ENCODE measurements around the gene TMX4.
"Not testable (repeated sequence)": the region's sequence is repeated elsewhere in the genome, so short reads cannot be mapped to it uniquely, and the experiment has no call there.

Gene TMX4

DNA sequence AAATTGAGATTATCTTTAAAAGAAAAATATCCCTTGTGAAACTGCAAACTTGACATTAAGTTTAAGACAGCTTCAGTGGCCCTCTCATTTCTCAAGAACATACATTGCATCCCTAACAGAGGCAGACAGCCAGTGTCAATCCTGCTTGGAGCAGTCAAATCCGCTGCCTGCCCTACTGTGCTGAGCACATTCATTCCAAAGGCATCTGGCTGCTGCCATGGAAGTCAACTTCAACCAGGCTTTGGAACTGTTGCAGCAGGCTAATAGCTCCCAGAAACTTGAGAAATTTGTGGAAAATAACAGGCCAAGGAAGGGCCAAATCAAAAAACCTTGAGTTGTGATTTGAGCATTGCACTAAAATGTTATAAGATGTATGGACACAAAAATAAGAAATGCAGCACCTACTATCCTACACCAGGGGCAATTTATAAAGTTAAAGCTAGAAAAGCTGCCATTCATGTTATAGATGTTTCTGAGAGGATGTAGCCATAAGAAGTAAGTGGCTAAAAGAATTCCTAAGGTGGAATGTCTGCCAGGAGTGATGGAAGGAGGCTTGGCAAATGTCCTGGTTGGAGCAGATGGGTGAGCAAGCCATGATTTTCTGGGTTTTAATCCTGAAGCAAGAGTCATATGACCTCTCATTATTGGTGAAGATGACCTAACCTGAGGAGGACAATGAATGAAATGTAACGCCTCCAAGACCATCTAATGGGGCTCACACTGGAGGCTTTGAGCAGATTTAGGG is 47.9 kb downstream of the TMX4 start:
- Histone ChIP-seq H3K36me3 (ENCODE audit: control insufficient read depth, insufficient read depth, low read length) (no peaks in the 10 kb centered on the region), H3K9me3 (ENCODE audit: control insufficient read depth, low read length) (no peaks in the 10 kb centered on the region), H3K27ac (ENCODE audit: low read depth, low read length, severe bottlenecking) (no peak overlapping the region), H3K4me3 (ENCODE audit: extremely low read depth, insufficient read depth, low read length, poor library complexity, severe bottlenecking) (no peak overlapping the region), H3K4me1 (ENCODE audit: control insufficient read depth, insufficient read depth, low read length, poor library complexity, severe bottlenecking) (no peaks in the 10 kb centered on the region)
- WGBS, 2 experiments (ENCODE audit: insufficient coverage in 2 of 2), result 100% methylated on average over 2 of the region's 2 CpGs

DNA sequence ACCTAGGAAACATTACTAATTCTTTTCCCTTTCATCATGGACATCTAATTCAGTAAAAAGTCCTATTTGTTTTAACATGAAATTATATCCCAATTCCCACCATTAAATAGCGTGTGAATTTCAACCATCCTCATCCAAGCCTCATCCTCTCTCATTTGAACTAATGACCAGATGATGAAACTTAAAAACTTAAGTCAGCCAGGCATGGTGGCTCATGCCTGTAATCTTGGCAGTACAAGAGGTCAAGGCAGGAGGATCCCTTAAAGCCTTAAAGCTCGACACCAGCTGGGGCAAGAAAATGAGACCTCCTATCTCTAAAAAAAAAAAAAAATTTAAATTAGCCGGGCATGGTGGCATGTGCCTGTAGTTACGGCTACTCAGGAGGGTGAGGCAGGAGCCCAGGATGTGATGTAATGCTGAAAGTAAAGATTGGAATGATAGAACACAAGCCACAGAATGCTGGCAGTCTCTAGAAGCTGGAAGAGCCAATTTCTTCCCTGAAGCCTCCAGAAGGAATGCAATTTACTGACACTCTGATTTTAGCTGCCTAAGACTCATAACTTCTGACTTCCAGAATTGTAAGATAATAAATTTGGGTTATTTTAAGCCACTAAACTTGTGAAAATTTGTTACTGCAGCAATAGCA is 52.2 kb downstream of the TMX4 start:
- 93 to 100% methylated on average over 3 of the region's 4 CpGs for WGBS, 2 experiments (ENCODE audit: insufficient coverage in 2 of 2)
- H3K36me3 ChIP-seq (ENCODE audit: control insufficient read depth, insufficient read depth, low read length), result no peaks in the 10 kb centered on the region
- no peak overlapping the region for H3K27ac ChIP-seq (ENCODE audit: low read depth, low read length, severe bottlenecking)
- H3K4me1 ChIP-seq (ENCODE audit: control insufficient read depth, insufficient read depth, low read length, poor library complexity, severe bottlenecking), result no peaks in the 10 kb centered on the region
- no peaks in the 10 kb centered on the region for H3K9me3 ChIP-seq (ENCODE audit: control insufficient read depth, low read length)
- H3K4me3 ChIP-seq (ENCODE audit: extremely low read depth, insufficient read depth, low read length, poor library complexity, severe bottlenecking), result no peak overlapping the region

DNA sequence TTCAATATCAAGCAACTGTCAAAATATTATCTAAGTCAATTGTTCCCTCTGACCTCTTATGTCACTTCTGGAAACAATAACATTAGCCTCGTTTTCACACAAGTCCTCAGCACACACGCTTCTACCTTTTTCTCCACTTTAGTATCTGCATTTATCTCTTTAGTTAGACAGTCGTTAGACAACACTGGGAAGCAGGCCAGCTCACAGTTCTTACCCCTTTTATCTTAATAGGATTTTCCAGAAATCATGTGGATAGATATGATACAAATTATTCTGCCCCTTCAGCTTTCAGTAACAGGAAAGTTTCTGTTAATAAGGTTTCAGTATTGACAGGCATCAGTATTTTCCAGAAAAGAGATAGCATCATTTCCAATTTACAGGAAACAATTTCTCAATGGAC is 53.4 kb downstream of the TMX4 start:
- Histone ChIP-seq H3K36me3 (ENCODE audit: control insufficient read depth, insufficient read depth, low read length) (no peaks in the 10 kb centered on the region), H3K4me3 (ENCODE audit: extremely low read depth, insufficient read depth, low read length, poor library complexity, severe bottlenecking) (no peak overlapping the region), H3K27ac (ENCODE audit: low read depth, low read length, severe bottlenecking) (no peak overlapping the region), H3K9me3 (ENCODE audit: control insufficient read depth, low read length) (no peaks in the 10 kb centered on the region), H3K4me1 (ENCODE audit: control insufficient read depth, insufficient read depth, low read length, poor library complexity, severe bottlenecking) (no peaks in the 10 kb centered on the region)
- 80 to 93% methylated on average over 2 of the region's 3 CpGs for WGBS, 2 experiments (ENCODE audit: insufficient coverage in 2 of 2)

DNA sequence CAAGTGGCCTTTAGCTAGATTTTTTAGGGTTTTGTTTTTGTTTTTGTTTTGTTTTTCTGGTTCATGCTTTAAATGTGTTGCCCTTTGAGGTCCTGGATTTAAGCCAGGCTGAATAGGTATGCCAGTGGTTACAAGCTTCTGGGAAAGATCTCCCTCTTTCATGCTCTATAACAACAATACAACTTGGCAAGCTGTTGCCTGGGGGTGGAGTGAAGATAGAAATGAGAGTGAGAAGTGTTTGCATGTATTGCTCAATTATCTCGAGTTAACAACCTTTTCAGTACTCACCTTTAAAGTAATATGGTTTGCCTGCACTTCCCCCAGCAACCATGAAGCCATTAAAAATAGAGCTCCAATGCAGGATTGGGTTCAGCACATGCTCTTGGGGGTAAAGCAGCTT is 60.1 kb downstream of the TMX4 start:
- H3K27ac ChIP-seq (ENCODE audit: low read depth, low read length, severe bottlenecking), result no peak overlapping the region
- H3K9me3 ChIP-seq (ENCODE audit: control insufficient read depth, low read length), result peaks cover 3% of the 10 kb centered on the region
- no peaks in the 10 kb centered on the region for H3K4me1 ChIP-seq (ENCODE audit: control insufficient read depth, insufficient read depth, low read length, poor library complexity, severe bottlenecking)
- H3K36me3 ChIP-seq (ENCODE audit: control insufficient read depth, insufficient read depth, low read length), result no peaks in the 10 kb centered on the region
- H3K4me3 ChIP-seq (ENCODE audit: extremely low read depth, insufficient read depth, low read length, poor library complexity, severe bottlenecking), result no peak overlapping the region
- no CpG with 5 or more reads among the region's 1 CpG for WGBS, 2 experiments (ENCODE audit: insufficient coverage in 2 of 2)

DNA sequence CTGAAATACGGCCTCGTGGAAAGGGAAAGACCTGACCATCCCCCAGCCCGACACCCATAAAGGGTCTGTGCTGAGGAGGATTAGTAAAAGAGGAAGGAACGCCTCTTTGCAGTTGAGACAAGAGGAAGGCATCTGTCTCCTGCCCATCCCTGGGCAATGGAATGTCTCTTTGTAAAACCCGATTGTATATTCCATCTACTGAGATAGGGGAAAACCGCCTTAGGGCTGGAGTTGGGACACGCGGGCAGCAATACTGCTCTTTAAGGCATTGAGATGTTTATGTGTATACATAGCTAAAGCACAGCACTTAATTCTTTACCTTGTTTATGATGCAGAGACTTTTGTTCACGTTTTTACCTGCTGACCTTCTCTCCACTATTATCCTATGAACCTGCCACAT is 63.0 kb downstream of the TMX4 start:
- not testable (repeated sequence) for H3K9me3 ChIP-seq (ENCODE audit: control insufficient read depth, low read length)
- 20 to 90% methylated on average over 1 to 2 of the region's 9 CpGs for WGBS, 2 experiments (ENCODE audit: insufficient coverage in 2 of 2)

DNA sequence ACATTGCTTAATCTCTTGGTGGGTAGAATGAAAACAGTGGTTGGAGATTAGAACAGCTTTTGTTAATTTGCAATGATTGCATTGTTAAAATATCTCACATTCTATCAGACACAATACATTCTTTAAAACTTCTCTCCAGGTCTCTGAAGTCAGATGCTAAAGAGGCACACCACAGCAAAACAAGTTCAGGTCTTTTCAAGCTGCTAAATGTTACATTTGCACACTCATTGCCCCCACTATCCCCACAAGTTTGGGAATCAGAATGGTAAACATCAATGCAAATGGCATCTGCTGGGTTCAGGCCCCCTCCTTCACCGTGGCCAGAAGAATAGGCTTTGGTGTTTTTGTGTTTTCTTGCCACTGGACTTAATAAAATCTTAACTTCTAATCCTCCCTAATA is 69.2 kb downstream of the TMX4 start:
- Histone ChIP-seq H3K4me1 (ENCODE audit: control insufficient read depth, insufficient read depth, low read length, poor library complexity, severe bottlenecking) (no peaks in the 10 kb centered on the region), H3K27ac (ENCODE audit: low read depth, low read length, severe bottlenecking) (no peak overlapping the region), H3K36me3 (ENCODE audit: control insufficient read depth, insufficient read depth, low read length) (no peaks in the 10 kb centered on the region), H3K9me3 (ENCODE audit: control insufficient read depth, low read length) (peaks cover 5% of the 10 kb centered on the region), H3K4me3 (ENCODE audit: extremely low read depth, insufficient read depth, low read length, poor library complexity, severe bottlenecking) (no peak overlapping the region)
- no CpG with 5 or more reads among the region's 1 CpG for WGBS, 2 experiments (ENCODE audit: insufficient coverage in 2 of 2)

More for the DNA sequence above, 63.0 kb downstream of the TMX4 start:
- not testable (repeated sequence) for H3K36me3 ChIP-seq (ENCODE audit: control insufficient read depth, insufficient read depth, low read length); H3K4me3 ChIP-seq (ENCODE audit: extremely low read depth, insufficient read depth, low read length, poor library complexity, severe bottlenecking); H3K27ac ChIP-seq (ENCODE audit: low read depth, low read length, severe bottlenecking); H3K4me1 ChIP-seq (ENCODE audit: control insufficient read depth, insufficient read depth, low read length, poor library complexity, severe bottlenecking)

DNA sequence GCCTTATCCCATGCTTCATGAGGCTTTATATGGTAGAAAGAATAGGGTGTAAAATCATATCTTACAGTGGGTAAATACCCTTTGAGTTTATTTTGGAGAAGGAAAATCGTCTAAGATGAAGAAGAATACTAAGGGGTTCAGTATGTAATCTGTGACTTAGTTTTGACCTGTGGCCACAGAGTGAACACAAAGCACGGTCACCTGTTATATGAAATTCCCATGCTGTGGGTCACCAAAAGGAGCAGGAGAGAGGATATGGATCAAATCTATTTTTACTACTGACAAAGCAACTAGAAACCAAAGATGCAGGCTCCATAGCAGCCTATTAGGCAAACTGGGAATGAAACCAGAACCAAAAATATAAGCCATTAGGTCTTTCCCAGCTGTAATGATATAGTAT is 75.7 kb downstream of the TMX4 start:
- no peaks in the 10 kb centered on the region for H3K36me3 ChIP-seq (ENCODE audit: control insufficient read depth, insufficient read depth, low read length)
- no peaks in the 10 kb centered on the region for H3K4me1 ChIP-seq (ENCODE audit: control insufficient read depth, insufficient read depth, low read length, poor library complexity, severe bottlenecking)
- H3K4me3 ChIP-seq (ENCODE audit: extremely low read depth, insufficient read depth, low read length, poor library complexity, severe bottlenecking), result no peak overlapping the region
- 43 to 78% methylated on average over 1 to 2 of the region's 2 CpGs for WGBS, 2 experiments (ENCODE audit: insufficient coverage in 2 of 2)
- peaks cover 5% of the 10 kb centered on the region for H3K9me3 ChIP-seq (ENCODE audit: control insufficient read depth, low read length)
- H3K27ac ChIP-seq (ENCODE audit: low read depth, low read length, severe bottlenecking), result no peak overlapping the region

DNA sequence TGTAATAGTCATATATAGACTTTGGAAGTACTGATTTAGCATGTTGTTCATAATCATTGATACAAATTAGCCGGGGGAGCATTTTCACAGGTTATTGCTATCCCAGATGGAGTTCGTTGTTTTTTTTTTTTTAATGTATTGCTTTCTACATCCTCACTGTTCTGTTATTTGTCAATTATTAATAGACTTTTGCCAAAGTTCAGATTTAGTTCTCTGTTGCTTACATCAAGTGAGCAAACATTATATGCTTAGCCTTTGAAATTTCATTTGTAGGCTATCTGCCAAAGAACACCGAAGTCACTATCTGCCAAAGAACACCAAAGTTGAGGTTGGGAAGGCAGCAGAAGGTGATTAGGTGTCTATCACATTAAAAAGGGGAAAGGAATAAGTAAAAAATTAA is 79.2 kb downstream of the TMX4 start, which contains the start of gene HAO1:
Gene HAO1, minus strand, starts transcription at position 118 of the 400 bp plus-strand sequence. Its CDS starts 36 bp downstream, at position 82.
- Histone ChIP-seq H3K4me3 (ENCODE audit: extremely low read depth, insufficient read depth, low read length, poor library complexity, severe bottlenecking) (no peak within 1 kb of the TSS), H3K27ac (ENCODE audit: low read depth, low read length, severe bottlenecking) (no peak within 1 kb of the TSS), H3K9me3 (ENCODE audit: control insufficient read depth, low read length) (no peaks in the 10 kb centered on the region), H3K4me1 (ENCODE audit: control insufficient read depth, insufficient read depth, low read length, poor library complexity, severe bottlenecking) (no peaks in the 10 kb centered on the region), H3K36me3 (ENCODE audit: control insufficient read depth, insufficient read depth, low read length) (no peaks in the 10 kb centered on the region)
- WGBS, 2 experiments (ENCODE audit: insufficient coverage in 2 of 2), result no CpG with 5 or more reads among the region's 3 CpGs

DNA sequence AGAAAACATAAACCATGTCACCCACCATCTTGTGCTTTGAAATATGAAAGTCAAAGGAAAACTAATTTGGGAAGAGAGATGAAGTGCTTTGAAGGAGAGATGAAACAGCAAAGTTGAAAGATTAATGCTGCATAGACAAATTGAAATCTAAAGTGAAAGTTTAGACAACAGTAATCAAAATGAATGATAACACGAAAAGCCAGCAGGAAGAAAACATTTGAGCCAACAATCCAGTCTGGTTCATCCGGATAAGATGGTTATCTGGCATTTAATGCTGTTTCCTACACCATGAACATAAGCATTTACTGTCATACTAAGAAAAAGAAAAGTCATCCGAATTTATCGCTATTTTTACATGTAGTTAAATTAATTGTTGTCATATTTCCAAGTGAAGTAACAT is 79.9 kb downstream of the TMX4 start:
- Histone ChIP-seq H3K36me3 (ENCODE audit: control insufficient read depth, insufficient read depth, low read length) (no peaks in the 10 kb centered on the region), H3K27ac (ENCODE audit: low read depth, low read length, severe bottlenecking) (no peak overlapping the region), H3K9me3 (ENCODE audit: control insufficient read depth, low read length) (no peaks in the 10 kb centered on the region), H3K4me3 (ENCODE audit: extremely low read depth, insufficient read depth, low read length, poor library complexity, severe bottlenecking) (no peak overlapping the region), H3K4me1 (ENCODE audit: control insufficient read depth, insufficient read depth, low read length, poor library complexity, severe bottlenecking) (no peaks in the 10 kb centered on the region)
- 100% methylated on average over 1 of the region's 4 CpGs for WGBS, 2 experiments (ENCODE audit: insufficient coverage in 2 of 2)

DNA sequence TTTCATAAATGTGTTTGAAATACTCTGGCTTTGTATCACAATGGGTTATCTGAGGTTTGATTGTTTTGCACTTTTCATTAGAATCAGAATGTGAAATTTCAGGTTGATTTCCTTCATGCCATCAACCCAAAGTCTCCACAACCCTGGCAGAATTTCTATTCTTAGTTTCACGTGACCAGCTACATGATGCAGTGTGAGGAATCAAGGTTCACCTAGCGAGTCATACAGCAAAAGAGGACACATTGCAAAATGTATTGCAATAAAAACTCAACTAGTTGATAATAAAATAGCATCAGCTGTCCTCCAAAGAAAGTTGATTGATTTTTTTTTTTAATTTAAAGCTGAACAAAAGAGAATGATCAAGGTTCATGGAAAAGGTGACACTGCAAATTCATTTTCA is 81.5 kb downstream of the TMX4 start:
- 100% methylated on average over 1 of the region's 2 CpGs; no CpG with 5 or more reads in 1 of the 2 experiments for WGBS, 2 experiments (ENCODE audit: insufficient coverage in 2 of 2)
- no peaks in the 10 kb centered on the region for H3K4me1 ChIP-seq (ENCODE audit: control insufficient read depth, insufficient read depth, low read length, poor library complexity, severe bottlenecking)
- no peaks in the 10 kb centered on the region for H3K9me3 ChIP-seq (ENCODE audit: control insufficient read depth, low read length)
- no peaks in the 10 kb centered on the region for H3K36me3 ChIP-seq (ENCODE audit: control insufficient read depth, insufficient read depth, low read length)
- H3K27ac ChIP-seq (ENCODE audit: low read depth, low read length, severe bottlenecking), result no peak overlapping the region
- H3K4me3 ChIP-seq (ENCODE audit: extremely low read depth, insufficient read depth, low read length, poor library complexity, severe bottlenecking), result no peak overlapping the region

DNA sequence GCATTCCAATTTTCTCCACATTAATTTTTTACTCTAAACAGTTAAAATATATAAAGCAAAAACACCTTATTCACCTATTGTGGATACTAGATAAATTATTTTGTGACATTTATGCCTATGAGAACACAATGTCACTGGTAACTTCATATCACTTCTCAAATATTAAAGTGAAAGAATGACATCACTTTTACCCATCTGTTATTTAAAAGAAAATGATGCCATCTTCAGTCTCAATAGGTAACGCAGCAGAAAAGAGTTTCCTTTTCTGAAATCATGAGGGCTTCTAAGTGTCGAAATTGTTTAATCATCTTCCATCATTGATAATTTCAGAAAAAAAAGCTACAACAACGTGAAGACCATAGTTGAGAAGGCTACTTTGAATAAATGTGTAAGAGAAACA is 82.2 kb downstream of the TMX4 start:
- 80% methylated on average over 1 of the region's 3 CpGs; no CpG with 5 or more reads in 1 of the 2 experiments for WGBS, 2 experiments (ENCODE audit: insufficient coverage in 2 of 2)
- Histone ChIP-seq H3K4me3 (ENCODE audit: extremely low read depth, insufficient read depth, low read length, poor library complexity, severe bottlenecking) (no peak overlapping the region), H3K36me3 (ENCODE audit: control insufficient read depth, insufficient read depth, low read length) (no peaks in the 10 kb centered on the region)

More for the DNA sequence above, 82.2 kb downstream of the TMX4 start:
- H3K9me3 ChIP-seq (ENCODE audit: control insufficient read depth, low read length), result no peaks in the 10 kb centered on the region
- H3K4me1 ChIP-seq (ENCODE audit: control insufficient read depth, insufficient read depth, low read length, poor library complexity, severe bottlenecking), result no peaks in the 10 kb centered on the region
- H3K27ac ChIP-seq (ENCODE audit: low read depth, low read length, severe bottlenecking), result no peak overlapping the region
